ENCODE measurements around the gene CD4. TPM values are rescaled to one million over a fixed set of nuclear protein-coding genes. Genes with fewer than 3 reads are reported as not detected.

CD4 gene
- total and polyA plus RNA-seq, 12 donors = 2.4 to 52.8 (median 24.3) TPM

DNA sequence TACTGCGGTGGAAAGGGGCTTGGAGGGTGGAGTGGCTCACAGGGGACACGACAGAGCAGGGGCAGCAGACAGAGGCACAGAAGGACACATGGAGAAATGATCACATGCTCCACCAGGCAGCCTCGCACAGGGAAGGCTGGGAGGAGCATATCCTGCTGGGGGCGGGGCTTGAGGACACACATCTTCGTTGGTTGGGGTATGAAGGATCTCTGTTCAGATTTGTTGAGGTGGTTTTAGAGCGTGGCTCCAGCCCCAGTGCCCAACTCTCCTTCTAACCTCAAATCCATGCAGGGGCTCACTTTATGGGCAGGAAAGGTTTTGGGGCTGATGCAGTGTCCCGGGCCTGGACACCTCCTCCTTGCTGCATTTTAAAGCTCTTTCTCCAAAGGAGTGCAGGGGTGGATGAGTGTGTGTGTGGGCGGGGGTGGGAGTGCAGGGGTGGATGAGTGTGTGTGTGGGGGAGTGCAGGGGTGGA, 38.1 kb downstream of the CD4 start:
- H3K27me3 ChIP-seq = peaks cover 4% of the 10 kb centered on the region
- intact Hi-C loops (cut with DNase I) = loop anchor here in 1 of 2 donors (10.0 kb wide), 1 partner anchor 83 kb away; no protein-coding TSS in a partner anchor
- peaks cover 0 to 7% of the 10 kb centered on the region in 2 donors for H3K4me1 ChIP-seq (replicated peaks in 1 of 2)
- no peaks in the 10 kb centered on the region for H3K36me3 ChIP-seq (replicated peaks in 1 of 2)
- peak; percentile 82 to 94 (median 85) for DNase-seq
- no peak overlapping the region for H3K4me3 ChIP-seq
- TF ChIP-seq, protein P1, sequence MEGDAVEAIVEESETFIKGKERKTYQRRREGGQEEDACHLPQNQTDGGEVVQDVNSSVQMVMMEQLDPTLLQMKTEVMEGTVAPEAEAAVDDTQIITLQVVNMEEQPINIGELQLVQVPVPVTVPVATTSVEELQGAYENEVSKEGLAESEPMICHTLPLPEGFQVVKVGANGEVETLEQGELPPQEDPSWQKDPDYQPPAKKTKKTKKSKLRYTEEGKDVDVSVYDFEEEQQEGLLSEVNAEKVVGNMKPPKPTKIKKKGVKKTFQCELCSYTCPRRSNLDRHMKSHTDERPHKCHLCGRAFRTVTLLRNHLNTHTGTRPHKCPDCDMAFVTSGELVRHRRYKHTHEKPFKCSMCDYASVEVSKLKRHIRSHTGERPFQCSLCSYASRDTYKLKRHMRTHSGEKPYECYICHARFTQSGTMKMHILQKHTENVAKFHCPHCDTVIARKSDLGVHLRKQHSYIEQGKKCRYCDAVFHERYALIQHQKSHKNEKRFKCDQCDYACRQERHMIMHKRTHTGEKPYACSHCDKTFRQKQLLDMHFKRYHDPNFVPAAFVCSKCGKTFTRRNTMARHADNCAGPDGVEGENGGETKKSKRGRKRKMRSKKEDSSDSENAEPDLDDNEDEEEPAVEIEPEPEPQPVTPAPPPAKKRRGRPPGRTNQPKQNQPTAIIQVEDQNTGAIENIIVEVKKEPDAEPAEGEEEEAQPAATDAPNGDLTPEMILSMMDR (IDR thresholded peaks at IDR 0.05) = no peak
- no peak for TF ChIP-seq POLR2A (IDR thresholded peaks at IDR 0.05)
- peak overlapping the region in 2 of 5 donors; percentile 47 to 75 for H3K27ac ChIP-seq
- 4 to 10% (median 5%) methylated on average over 6 to 8 of the region's 8 CpGs for WGBS, 4 donors
- H3K9me3 ChIP-seq (replicated peaks in 1 of 3) = no peaks in the 10 kb centered on the region

DNA sequence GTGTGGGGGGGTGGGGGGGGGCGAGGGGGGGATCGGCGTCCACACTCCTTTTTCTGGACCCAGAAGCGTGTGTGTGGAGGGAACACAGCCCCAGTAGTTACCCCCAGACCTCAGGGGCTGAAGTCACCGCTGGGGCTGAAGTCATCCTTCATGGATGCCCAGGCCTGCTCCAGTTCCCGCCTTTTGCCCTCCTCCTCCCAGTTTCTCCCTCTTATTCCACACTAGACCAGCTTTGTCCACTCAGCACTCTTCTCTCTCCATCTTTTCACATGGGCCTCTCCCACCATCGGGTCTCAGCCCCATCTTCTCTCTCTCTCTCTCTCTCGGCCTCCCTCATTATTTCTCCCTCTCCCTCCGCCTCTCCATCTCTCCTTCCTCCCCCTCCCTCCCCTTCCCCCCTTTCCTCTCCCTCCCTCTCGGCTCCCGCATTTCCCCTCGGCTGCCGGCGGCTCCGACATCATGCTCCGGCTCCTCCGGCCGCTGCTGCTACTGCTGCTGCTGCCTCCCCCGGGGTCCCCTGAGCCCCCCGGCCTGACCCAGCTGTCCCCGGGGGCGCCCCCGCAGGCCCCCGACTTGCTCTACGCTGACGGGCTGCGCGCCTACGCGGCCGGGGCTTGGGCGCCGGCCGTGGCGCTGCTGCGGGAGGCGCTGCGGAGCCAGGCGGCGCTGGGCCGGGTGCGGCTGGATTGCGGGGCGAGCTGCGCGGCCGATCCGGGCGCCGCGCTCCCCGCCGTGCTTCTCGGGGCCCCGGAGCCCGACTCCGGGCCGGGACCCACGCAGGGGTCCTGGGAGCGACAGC, 38.9 kb downstream of the CD4 start, which contains the start of gene P3H3:
Gene P3H3, plus strand, starts transcription at position 426 of the 799 bp plus-strand sequence. Its CDS starts 34 bp downstream, at position 460.
- H3K9me3 ChIP-seq (replicated peaks in 1 of 3) = no peaks in the 10 kb centered on the region
- DNase-seq = peak in 1 of 7 donors; percentile 67
- H3K4me1 ChIP-seq (replicated peaks in 1 of 2) = peaks cover 0 to 10% of the 10 kb centered on the region in 2 donors
- intact Hi-C loops (cut with DNase I) = loop anchor here in 1 of 2 donors (10.0 kb wide), 1 partner anchor 83 kb away; no protein-coding TSS in a partner anchor
- peak within 1 kb of the TSS in 2 of 4 donors; percentile 49 to 78 for H3K4me3 ChIP-seq
- WGBS, 4 donors = 1 to 2% (median 1%) methylated on average over 13 to 59 of the region's 60 CpGs
- TF ChIP-seq POLR2A (IDR thresholded peaks at IDR 0.05) = peak in 1 of 2 donors; percentile 22
- TF ChIP-seq, protein P1 (IDR thresholded peaks at IDR 0.05) = peak in 1 of 6 experiments; percentile 1
- peak within 1 kb of the TSS in 3 of 5 donors; percentile 16 to 82 (median 75) for H3K27ac ChIP-seq
- H3K36me3 ChIP-seq (replicated peaks in 1 of 2) = peaks cover 0 to 3% of the 10 kb centered on the region in 2 donors
- peaks cover 3% of the 10 kb centered on the region for H3K27me3 ChIP-seq

DNA sequence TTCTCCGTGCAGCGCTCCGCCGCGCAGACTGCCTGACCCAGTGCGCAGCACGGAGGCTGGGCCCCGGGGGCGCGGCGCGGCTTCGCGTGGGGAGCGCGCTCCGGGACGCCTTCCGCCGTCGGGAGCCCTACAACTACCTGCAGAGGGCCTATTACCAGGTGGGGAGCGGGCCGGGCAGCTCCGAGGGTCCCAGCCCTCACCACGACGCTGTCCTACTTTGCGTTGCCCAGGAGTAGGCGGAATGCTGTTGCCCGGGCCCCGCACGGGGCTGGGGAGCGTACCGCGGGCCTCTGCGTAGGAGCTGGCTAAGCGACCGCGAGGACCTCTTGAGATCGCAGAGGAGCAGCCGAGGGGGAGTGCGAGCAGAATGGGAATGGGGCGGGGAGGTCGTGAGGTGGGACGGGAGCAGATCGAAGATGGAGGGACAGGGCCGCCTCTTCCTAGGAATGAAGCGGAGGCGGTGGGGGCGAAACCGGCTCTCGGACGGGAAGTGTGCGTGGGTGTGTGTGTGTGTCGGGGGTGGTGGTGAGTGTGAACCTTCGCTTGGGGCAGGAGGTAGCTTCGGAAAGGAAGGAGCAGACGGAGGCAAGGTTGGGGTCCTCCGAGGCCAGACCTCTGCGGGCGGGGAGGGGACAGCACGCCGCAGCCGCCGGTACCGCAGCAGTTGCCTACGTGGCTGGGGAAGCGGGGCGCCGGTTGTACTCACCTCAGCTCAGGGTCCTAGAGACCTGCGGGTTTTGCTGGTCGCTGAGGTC, 39.6 kb downstream of the CD4 start:
- no peaks in the 10 kb centered on the region for H3K9me3 ChIP-seq (replicated peaks in 1 of 3)
- H3K4me1 ChIP-seq (replicated peaks in 1 of 2) = peaks cover 3 to 18% of the 10 kb centered on the region in 2 donors
- peak in 1 of 2 donors; percentile 26 for TF ChIP-seq POLR2A (IDR thresholded peaks at IDR 0.05)
- TF ChIP-seq, protein P1 (IDR thresholded peaks at IDR 0.05) = no peak
- 0 to 3% (median 1%) methylated on average over 31 to 71 of the region's 71 CpGs for WGBS, 4 donors
- H3K27ac ChIP-seq = peak overlapping the region in 3 of 5 donors; percentile 16 to 82 (median 75)
- peak in 2 of 7 donors; percentile 48 to 76 for DNase-seq
- intact Hi-C loops (cut with DNase I) = loop anchor here in 1 of 2 donors (10.0 kb wide), 1 partner anchor 84 kb away; no protein-coding TSS in a partner anchor
- peak overlapping the region in 2 of 4 donors; percentile 49 to 78 for H3K4me3 ChIP-seq
- H3K36me3 ChIP-seq (replicated peaks in 1 of 2) = peaks cover 0 to 8% of the 10 kb centered on the region in 2 donors
- H3K27me3 ChIP-seq = no peaks in the 10 kb centered on the region

Measured in adrenal gland (tissue), 12 donors.